Stimulated activated naive B cell treated with anti-CD40 and anti-IgM and Interleukin-4, amounts not matched to agents 10 μg/mL and 1 μg/mL and 100 μg/mL, for 72 hours (primary cell): ENCODE data around the gene BCL7B.
A peak's percentile ranks its signal among the peaks of the same experiment; 100 is the strongest.
"Not testable (repeated sequence)": the region's sequence is repeated elsewhere in the genome, so short reads cannot be mapped to it uniquely, and the experiment has no call there.

Source experiments
- ATAC-seq, 2 donors: fragments of 150-1000 bp; cut with Tn5 transposase; replicated peaks; 2 replicates each; pipeline ENCODE4 v1.10.0; 2021; ENCODE audit warnings: moderate library complexity in 1 of 2
- DNase-seq: peaks from one replicate; pipeline ENCODE4 v3.0.0; 2021
- H3K27ac Mint-ChIP-seq: one replicate; pipeline ENCODE4 v1.8.0; 2022; ENCODE audit warnings: mild to moderate bottlenecking, mixed read lengths
- H3K27me3 Mint-ChIP-seq, 2 donors: one replicate each; pipeline ENCODE4 v1.8.0; 2022; ENCODE audit warnings: mixed read lengths in 2 of 2
- H3K36me3 Mint-ChIP-seq, 2 donors: one replicate each; pipeline ENCODE4 v1.8.0; 2022; ENCODE audit warnings: mixed read lengths in 2 of 2, mild to moderate bottlenecking in 1 of 2
- H3K4me1 Mint-ChIP-seq, 2 donors: one replicate each; pipeline ENCODE4 v1.8.0; 2022; ENCODE audit warnings: mixed read lengths in 2 of 2, mild to moderate bottlenecking in 1 of 2
- H3K4me3 Mint-ChIP-seq, 2 donors: one replicate each; pipeline ENCODE4 v1.8.0; 2022; ENCODE audit warnings: mild to moderate bottlenecking in 2 of 2, mixed read lengths in 2 of 2, moderate library complexity in 1 of 2
- H3K9me3 Mint-ChIP-seq, 2 donors: one replicate each; pipeline ENCODE4 v1.8.0; 2022; ENCODE audit warnings: mixed read lengths in 2 of 2, mild to moderate bottlenecking in 1 of 2

The BCL7B gene

GRCh38 chr7:73535918-73536317 is 21.6 kb downstream of the BCL7B start:
- H3K36me3 Mint-ChIP-seq, result peaks cover 40 to 44% of the 10 kb centered on the region in 2 donors
- not testable (repeated sequence) for H3K27me3 Mint-ChIP-seq, H3K9me3 Mint-ChIP-seq, H3K4me3 Mint-ChIP-seq, H3K4me1 Mint-ChIP-seq, H3K27ac Mint-ChIP-seq, ATAC-seq, DNase-seq

GRCh38 chr7:73533742-73534141 is 23.7 kb downstream of the BCL7B start:
- H3K27me3 Mint-ChIP-seq, result no peaks in the 10 kb centered on the region
- ATAC-seq (no peak), DNase-seq (no peak)
- H3K9me3 Mint-ChIP-seq, result peaks cover 0 to 2% of the 10 kb centered on the region in 2 donors
- H3K36me3 Mint-ChIP-seq, result peaks cover 33 to 34% of the 10 kb centered on the region in 2 donors
- H3K27ac Mint-ChIP-seq, result no peak overlapping the region
- no peak overlapping the region for H3K4me3 Mint-ChIP-seq
- H3K4me1 Mint-ChIP-seq, result no peaks in the 10 kb centered on the region

GRCh38 chr7:73532224-73532623 is 25.3 kb downstream of the BCL7B start:
- Mint-ChIP-seq H3K4me1 (peaks cover 3 to 9% of the 10 kb centered on the region in 2 donors), H3K9me3 (peaks cover 0 to 2% of the 10 kb centered on the region in 2 donors), H3K27ac (no peak overlapping the region), H3K4me3 (no peak overlapping the region), H3K27me3 (no peaks in the 10 kb centered on the region), H3K36me3 (peaks cover 21 to 25% of the 10 kb centered on the region in 2 donors)
- ATAC-seq (no peak), DNase-seq (no peak)

GRCh38 chr7:73530800-73531199 is 26.7 kb downstream of the BCL7B start:
- Mint-ChIP-seq H3K4me3 (no peak overlapping the region), H3K36me3 (peaks cover 13 to 15% of the 10 kb centered on the region in 2 donors), H3K4me1 (peaks cover 8 to 18% of the 10 kb centered on the region in 2 donors), H3K27ac (no peak overlapping the region), H3K9me3 (peaks cover 0 to 2% of the 10 kb centered on the region in 2 donors), H3K27me3 (no peaks in the 10 kb centered on the region)
- DNase-seq (no peak), ATAC-seq (no peak)

GRCh38 chr7:73526896-73527821 is 30.3 kb downstream of the BCL7B start:
- peak overlapping the region; percentile 85 for H3K27ac Mint-ChIP-seq
- ATAC-seq, result no peak

DNA sequence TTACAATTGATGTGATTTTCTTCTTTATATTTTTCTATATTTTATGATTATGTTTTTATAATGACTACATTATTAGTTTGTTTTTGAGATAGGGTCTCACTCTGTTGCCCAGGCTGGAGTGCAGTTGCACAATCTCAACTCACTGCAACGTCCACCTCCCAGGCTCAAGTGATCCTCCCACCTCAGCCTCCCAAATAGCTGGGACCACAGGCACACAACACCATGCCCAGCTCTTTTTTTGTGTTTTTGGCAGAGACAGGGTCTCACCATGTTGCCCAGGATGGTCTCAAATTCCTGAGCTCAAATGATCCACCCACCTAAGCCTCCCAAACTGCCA is 31.4 kb downstream of the BCL7B start:
- not testable (repeated sequence) for ATAC-seq, DNase-seq, H3K9me3 Mint-ChIP-seq, H3K27me3 Mint-ChIP-seq
- Mint-ChIP-seq H3K4me3 (peak overlapping the region in 1 of 2 donors; percentile 76), H3K4me1 (peaks cover 24 to 40% of the 10 kb centered on the region in 2 donors), H3K27ac (peak overlapping the region; percentile 96), H3K36me3 (peaks cover 4 to 10% of the 10 kb centered on the region in 2 donors)

More at GRCh38 chr7:73526896-73527821, 30.3 kb downstream of the BCL7B start:
- H3K36me3 Mint-ChIP-seq, result peaks cover 4 to 8% of the 10 kb centered on the region in 2 donors
- H3K9me3 Mint-ChIP-seq, result no peaks in the 10 kb centered on the region
- H3K4me3 Mint-ChIP-seq, result peak overlapping the region; percentile 20 to 30
- no peak for DNase-seq
- H3K27me3 Mint-ChIP-seq, result no peaks in the 10 kb centered on the region
- peaks cover 24 to 38% of the 10 kb centered on the region in 2 donors for H3K4me1 Mint-ChIP-seq

- peak within 1 kb of the TSS; percentile 98 for H3K27ac Mint-ChIP-seq
- DNase-seq (peak; percentile 98), ATAC-seq (peak; percentile 92 to 94)
- peak within 1 kb of the TSS; percentile 84 to 98 for H3K4me3 Mint-ChIP-seq
- H3K36me3 Mint-ChIP-seq, result peaks cover 14 to 30% of the 10 kb centered on the region in 2 donors
- no peaks in the 10 kb centered on the region for H3K9me3 Mint-ChIP-seq
- peaks cover 38 to 63% of the 10 kb centered on the region in 2 donors for H3K4me1 Mint-ChIP-seq
- no peaks in the 10 kb centered on the region for H3K27me3 Mint-ChIP-seq
Measured at GRCh38 chr7:73522105-73522872, 35.2 kb downstream of the BCL7B start, which contains the start of gene BAZ1B. TSS of gene BAZ1B (minus strand) at chr7:73522293. CDS start at chr7:73521933, 360 bp downstream.

- Mint-ChIP-seq H3K36me3 (peaks cover 18 to 32% of the 10 kb centered on the region in 2 donors), H3K4me1 (peaks cover 36 to 63% of the 10 kb centered on the region in 2 donors), H3K9me3 (no peaks in the 10 kb centered on the region), H3K4me3 (peak overlapping the region; percentile 84 to 98), H3K27ac (peak overlapping the region; percentile 79), H3K27me3 (no peaks in the 10 kb centered on the region)
- no peak for DNase-seq
- peak; percentile 58 to 62 for ATAC-seq
Measured at GRCh38 chr7:73521636-73522104, 35.8 kb downstream of the BCL7B start.

GRCh38 chr7:73520673-73521635 is 36.5 kb downstream of the BCL7B start:
- Mint-ChIP-seq H3K27ac (peak overlapping the region; percentile 89), H3K36me3 (peaks cover 18 to 32% of the 10 kb centered on the region in 2 donors), H3K4me1 (peaks cover 36 to 61% of the 10 kb centered on the region in 2 donors), H3K9me3 (no peaks in the 10 kb centered on the region), H3K4me3 (peak overlapping the region; percentile 84 to 87), H3K27me3 (no peaks in the 10 kb centered on the region)
- DNase-seq (no peak), ATAC-seq (no peak)

DNA sequence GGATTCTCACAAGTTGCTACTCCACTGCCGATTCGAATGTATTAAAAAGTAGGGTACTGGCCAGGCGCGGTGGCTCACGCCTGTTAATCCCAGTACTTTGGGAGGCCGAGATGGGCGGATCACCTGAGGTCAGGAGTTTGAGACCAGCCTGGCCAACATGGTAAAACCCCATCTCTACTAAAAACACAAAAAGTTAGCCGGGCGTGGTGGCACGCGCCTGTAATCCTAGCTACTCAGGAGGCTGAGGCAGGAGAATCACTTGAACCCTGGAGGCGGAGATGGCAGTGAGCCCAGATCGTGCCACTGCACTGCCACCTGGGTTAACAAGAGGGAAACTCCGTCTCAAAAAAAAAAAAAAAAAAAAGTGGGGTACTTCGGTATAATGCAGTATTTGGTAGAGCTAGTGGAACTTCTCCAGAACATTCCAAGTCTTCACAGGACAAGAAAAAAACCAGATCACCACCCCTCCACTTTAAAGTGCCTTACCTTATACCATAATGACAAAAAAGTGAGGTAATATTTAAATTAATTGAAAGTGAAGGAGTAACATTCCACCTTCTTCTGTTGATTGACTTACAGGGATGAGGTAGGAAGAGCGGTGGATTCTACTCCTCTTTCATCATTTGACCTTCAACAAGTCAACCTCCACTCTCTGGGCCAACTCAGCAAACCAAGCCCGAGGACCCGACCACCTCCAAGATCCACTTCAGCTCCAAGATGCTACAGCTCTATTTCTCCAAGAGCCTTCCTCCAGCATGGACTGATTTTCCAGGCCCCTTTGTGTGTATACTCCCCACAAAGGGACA is 37.4 kb downstream of the BCL7B start:
- no peaks in the 10 kb centered on the region for H3K9me3 Mint-ChIP-seq
- H3K27ac Mint-ChIP-seq, result peak overlapping the region; percentile 89
- ATAC-seq, result no peak
- H3K4me1 Mint-ChIP-seq, result peaks cover 32 to 56% of the 10 kb centered on the region in 2 donors
- peak overlapping the region; percentile 84 to 87 for H3K4me3 Mint-ChIP-seq
- no peaks in the 10 kb centered on the region for H3K27me3 Mint-ChIP-seq
- peaks cover 19 to 33% of the 10 kb centered on the region in 2 donors for H3K36me3 Mint-ChIP-seq
- DNase-seq, result no peak

DNA sequence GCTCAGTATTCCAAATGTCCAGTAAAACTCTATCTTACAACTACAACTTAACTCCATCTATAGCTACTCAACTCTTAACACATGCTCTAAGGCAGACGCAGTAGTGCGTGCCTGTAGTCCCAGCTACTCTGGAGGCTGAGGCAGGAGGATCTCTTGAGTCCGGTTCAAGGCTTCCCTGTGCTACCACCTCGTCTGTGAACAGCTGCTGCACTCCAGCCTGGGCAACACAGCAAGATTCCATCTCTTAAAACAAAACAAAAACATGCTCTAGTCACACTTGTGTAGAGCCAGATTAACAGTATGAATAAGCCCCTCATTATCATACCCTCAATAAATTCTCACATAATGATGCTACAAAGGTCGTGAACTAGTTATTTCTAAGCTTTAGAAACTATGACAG is 39.0 kb downstream of the BCL7B start:
- H3K27me3 Mint-ChIP-seq, result no peaks in the 10 kb centered on the region
- no peak overlapping the region for H3K4me3 Mint-ChIP-seq
- no peaks in the 10 kb centered on the region for H3K9me3 Mint-ChIP-seq
- peaks cover 28 to 55% of the 10 kb centered on the region in 2 donors for H3K4me1 Mint-ChIP-seq
- peak overlapping the region; percentile 67 for H3K27ac Mint-ChIP-seq
- peaks cover 25 to 39% of the 10 kb centered on the region in 2 donors for H3K36me3 Mint-ChIP-seq
- DNase-seq, result no peak
- no peak for ATAC-seq

DNA sequence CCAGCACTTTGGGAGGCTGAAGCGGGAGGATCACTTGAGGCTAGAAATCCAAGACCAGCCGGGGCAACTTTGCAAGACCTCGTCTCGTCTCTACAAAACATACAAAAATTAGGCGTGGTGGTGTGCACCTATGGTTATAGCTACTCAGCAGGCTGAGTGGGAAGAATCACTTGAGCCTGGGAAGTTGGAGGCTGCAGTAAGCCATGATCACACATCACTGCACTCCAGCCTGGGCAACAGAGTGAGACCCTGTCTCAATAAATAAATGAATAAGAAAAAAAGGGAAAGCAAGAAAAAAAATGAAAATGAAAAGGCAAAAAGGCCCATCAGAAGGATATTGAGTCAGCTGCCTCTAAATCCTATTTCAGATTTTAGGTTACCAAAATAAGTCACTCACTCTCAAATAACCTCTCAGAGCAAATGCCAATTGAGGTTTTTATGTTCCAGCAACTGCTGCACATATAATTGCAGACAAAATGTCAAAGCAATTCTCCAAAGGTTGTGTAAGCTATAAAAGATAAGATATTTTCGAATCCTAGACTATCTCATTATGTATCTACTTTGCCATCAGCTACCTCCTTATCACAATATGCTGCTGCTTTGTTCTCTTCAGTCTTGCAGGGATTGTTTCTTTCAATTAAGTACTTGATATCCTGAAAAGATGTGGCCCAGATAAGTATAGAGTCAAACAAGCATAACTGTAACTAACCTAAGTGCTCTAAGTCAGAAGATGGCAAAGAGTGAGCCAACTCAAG is 40.1 kb downstream of the BCL7B start:
- DNase-seq (no peak), ATAC-seq (no peak)
- Mint-ChIP-seq H3K27ac (peak overlapping the region; percentile 67), H3K4me3 (no peak overlapping the region), H3K36me3 (peaks cover 27 to 41% of the 10 kb centered on the region in 2 donors), H3K9me3 (no peaks in the 10 kb centered on the region), H3K4me1 (peaks cover 25 to 56% of the 10 kb centered on the region in 2 donors), H3K27me3 (no peaks in the 10 kb centered on the region)
